ENCODE measurements around the gene ADM5. TPM values are rescaled to one million over a fixed set of nuclear protein-coding genes. Genes with fewer than 3 reads are reported as not detected.

The ADM5 gene
- polyA plus RNA-seq, 1 donor from 2014 or later = 7.2 TPM

- no peak for TF ChIP-seq MXI1 (conservative IDR thresholded peaks at IDR 0.05; ENCODE audit: poor library complexity, severe bottlenecking)
- no peak for TF ChIP-seq TAF1 (IDR thresholded peaks at IDR 0.05; ENCODE audit: low read depth)
- TF ChIP-seq SMC3 (conservative IDR thresholded peaks at IDR 0.05; ENCODE audit: poor library complexity) = no peak
- no peak for TF ChIP-seq EP300 (conservative IDR thresholded peaks at IDR 0.05; ENCODE audit: poor library complexity, severe bottlenecking)
- TF ChIP-seq EZH2 (IDR thresholded peaks at IDR 0.05; ENCODE audit: borderline replicate concordance, insufficient read depth, low read length, poor library complexity, severe bottlenecking) = no peak
- no peak for TF ChIP-seq POLR2AphosphoS5 (IDR thresholded peaks at IDR 0.05)
- no peak for TF ChIP-seq CTCF (IDR thresholded peaks at IDR 0.05; ENCODE audit: poor library complexity, severe bottlenecking)
- TF ChIP-seq RAD21 (conservative IDR thresholded peaks at IDR 0.05) = no peak
- no peak for TF ChIP-seq REST (IDR thresholded peaks at IDR 0.05; ENCODE audit: borderline replicate concordance)
- no peak overlapping the region for H3K4me2 ChIP-seq (ENCODE audit: low read length)
- H3K27ac ChIP-seq (ENCODE audit: low read length) = no peak overlapping the region
- H3K9ac ChIP-seq (ENCODE audit: low read length) = no peak overlapping the region
- H4K20me1 ChIP-seq (ENCODE audit: insufficient read depth) = no peaks in the 10 kb centered on the region
- no peaks in the 10 kb centered on the region for H3K36me3 ChIP-seq (ENCODE audit: insufficient read depth, low read length)
- H3F3A ChIP-seq (ENCODE audit: insufficient read depth, low read length, poor library complexity, severe bottlenecking) = no peaks in the 10 kb centered on the region
- H2AFZ ChIP-seq (ENCODE audit: low read depth, low read length) = no peak overlapping the region
- H3K79me2 ChIP-seq (replicated peaks; ENCODE audit: insufficient read depth, low read length) = no peaks in the 10 kb centered on the region
- H3K9me3 ChIP-seq (ENCODE audit: low read length) = no peaks in the 10 kb centered on the region
- no peak overlapping the region for H3K4me3 ChIP-seq (ENCODE audit: low read length)
- no peaks in the 10 kb centered on the region for H3K27me3 ChIP-seq (ENCODE audit: insufficient read depth, low read depth, low read length)
- no peaks in the 10 kb centered on the region for H3K9me2 ChIP-seq (ENCODE audit: insufficient read depth, low read length)
Observed at GRCh38 chr19:49738268-49738667, 48.9 kb downstream of the ADM5 start.

- Histone ChIP-seq H3K36me3 (ENCODE audit: insufficient read depth, low read length) (no peaks in the 10 kb centered on the region), H3K9me2 (ENCODE audit: insufficient read depth, low read length) (no peaks in the 10 kb centered on the region), H3F3A (ENCODE audit: insufficient read depth, low read length, poor library complexity, severe bottlenecking) (no peaks in the 10 kb centered on the region), H2AFZ (ENCODE audit: low read depth, low read length) (no peak overlapping the region), H3K4me2 (ENCODE audit: low read length) (no peak overlapping the region), H3K9ac (ENCODE audit: low read length) (no peak overlapping the region), H3K27ac (ENCODE audit: low read length) (no peak overlapping the region), H3K27me3 (ENCODE audit: insufficient read depth, low read depth, low read length) (no peaks in the 10 kb centered on the region), H3K4me3 (ENCODE audit: low read length) (no peak overlapping the region), H3K79me2 (replicated peaks; ENCODE audit: insufficient read depth, low read length) (no peaks in the 10 kb centered on the region), H3K9me3 (ENCODE audit: low read length) (no peaks in the 10 kb centered on the region), H4K20me1 (ENCODE audit: insufficient read depth) (no peaks in the 10 kb centered on the region)
- TF ChIP-seq MXI1 (conservative IDR thresholded peaks at IDR 0.05; ENCODE audit: poor library complexity, severe bottlenecking) (no peak), EZH2 (IDR thresholded peaks at IDR 0.05; ENCODE audit: borderline replicate concordance, insufficient read depth, low read length, poor library complexity, severe bottlenecking) (no peak), POLR2AphosphoS5 (IDR thresholded peaks at IDR 0.05) (no peak), TAF1 (IDR thresholded peaks at IDR 0.05; ENCODE audit: low read depth) (no peak), EP300 (conservative IDR thresholded peaks at IDR 0.05; ENCODE audit: poor library complexity, severe bottlenecking) (no peak), CTCF (IDR thresholded peaks at IDR 0.05; ENCODE audit: poor library complexity, severe bottlenecking) (no peak), SMC3 (conservative IDR thresholded peaks at IDR 0.05; ENCODE audit: poor library complexity) (no peak), REST (IDR thresholded peaks at IDR 0.05; ENCODE audit: borderline replicate concordance) (no peak), RAD21 (conservative IDR thresholded peaks at IDR 0.05) (no peak)
Observed at GRCh38 chr19:49739098-49739497, 49.7 kb downstream of the ADM5 start.

Measured in neural cell (in vitro differentiated cells).